Tongue (tissue), 2 donors: ENCODE data around the gene GSE1. TPM values are rescaled to one million over a fixed set of nuclear protein-coding genes. Genes with fewer than 3 reads are reported as not detected.
A peak's percentile ranks its signal among the peaks of the same experiment; 100 is the strongest.
"Not testable (repeated sequence)": the region's sequence is repeated elsewhere in the genome, so short reads cannot be mapped to it uniquely, and the experiment has no call there.

Experiments
- DNase-seq: peaks from one replicate; pipeline ENCODE4 v3.0.0-alpha.2; 2015
- total RNA-seq: library from RNA; depleted of rRNA; stranded (reverse); fragments of >200 nt; gene quantifications from one replicate; pipeline ENCODE4 v1.2.3, GENCODE V29; 2014

Gene GSE1
- total RNA-seq, 1 donor from 2014 or later: 82.5 TPM

- DNase-seq: not testable (repeated sequence)
Measured at GRCh38 chr16:85592277-85592676, 20.8 kb upstream of the GSE1 start.

GRCh38 chr16:85592700-85593493, 20.2 kb upstream of the GSE1 start:
- no peak for DNase-seq

GRCh38 chr16:85593494-85594221, 19.5 kb upstream of the GSE1 start:
- DNase-seq: peak; percentile 59

- DNase-seq: no peak
Measured at GRCh38 chr16:85594273-85594977, 18.7 kb upstream of the GSE1 start.

- no peak for DNase-seq
Measured at GRCh38 chr16:85594978-85595661, 18.0 kb upstream of the GSE1 start.

GRCh38 chr16:85595812-85596502, 17.2 kb upstream of the GSE1 start:
- no peak for DNase-seq

- DNase-seq: no peak
Measured at GRCh38 chr16:85598141-85598540, 15.0 kb upstream of the GSE1 start.

GRCh38 chr16:85600078-85600477, 13.0 kb upstream of the GSE1 start:
- DNase-seq: no peak

GRCh38 chr16:85600530-85601271, 12.4 kb upstream of the GSE1 start:
- no peak for DNase-seq

GRCh38 chr16:85601272-85601639, 11.9 kb upstream of the GSE1 start:
- no peak for DNase-seq

GRCh38 chr16:85601730-85602401, 11.3 kb upstream of the GSE1 start:
- DNase-seq: peak; percentile 71

GRCh38 chr16:85602402-85603202, 10.5 kb upstream of the GSE1 start:
- DNase-seq: no peak

GRCh38 chr16:85603203-85603755, 9.8 kb upstream of the GSE1 start:
- no peak for DNase-seq

GRCh38 chr16:85604145-85604705, 8.9 kb upstream of the GSE1 start:
- no peak for DNase-seq

- DNase-seq: no peak
Measured at GRCh38 chr16:85605051-85605911, 7.8 kb upstream of the GSE1 start.

- peak; percentile 51 for DNase-seq
Measured at GRCh38 chr16:85605912-85606841, 6.9 kb upstream of the GSE1 start.

- no peak for DNase-seq
Measured at GRCh38 chr16:85606904-85607303, 6.2 kb upstream of the GSE1 start.
